Fibroblast of pulmonary artery (primary cell): Measurements from ENCODE around the gene TMEM74B.

Source experiments
- DNase-seq: peaks from one replicate; pipeline ENCODE4 v3.0.0-alpha.2; 2010; ENCODE audit warnings: low read depth
- H3K4me3 ChIP-seq: replicated peaks from 2 replicates; pipeline ENCODE4 v1.5.1; 2011; ENCODE audit warnings: low read depth, mild to moderate bottlenecking, control low read depth, low read length, moderate library complexity
- TF ChIP-seq, protein P1 (sequence below): IDR thresholded peaks from 2 replicates; pipeline ENCODE4 v1.5.1; 2011; ENCODE audit warnings: mild to moderate bottlenecking, control low read depth, low read length, inconsistent platforms; ENCODE audit errors: missing control alignments

The TMEM74B gene

DNA sequence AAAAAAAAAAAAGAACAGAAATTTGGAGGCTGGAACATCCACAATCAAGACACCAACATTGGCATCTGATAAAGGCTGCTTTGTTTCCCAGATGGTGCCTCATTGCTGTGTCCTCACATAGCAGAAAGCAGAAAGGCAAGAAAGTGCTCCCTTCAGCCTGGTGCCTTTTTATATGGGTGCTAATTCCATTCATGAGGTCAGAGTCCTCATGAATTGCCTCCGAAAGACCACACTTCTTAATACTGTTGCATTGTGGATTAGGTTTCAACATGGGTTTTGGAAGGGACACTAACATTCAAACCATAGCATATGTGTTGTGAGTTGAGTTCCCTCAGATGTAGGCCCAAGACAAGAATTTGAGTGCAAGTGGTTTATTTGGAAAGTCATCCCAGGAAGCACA lies 10.4 kb upstream of the TMEM74B start:
- TF ChIP-seq, protein P1, sequence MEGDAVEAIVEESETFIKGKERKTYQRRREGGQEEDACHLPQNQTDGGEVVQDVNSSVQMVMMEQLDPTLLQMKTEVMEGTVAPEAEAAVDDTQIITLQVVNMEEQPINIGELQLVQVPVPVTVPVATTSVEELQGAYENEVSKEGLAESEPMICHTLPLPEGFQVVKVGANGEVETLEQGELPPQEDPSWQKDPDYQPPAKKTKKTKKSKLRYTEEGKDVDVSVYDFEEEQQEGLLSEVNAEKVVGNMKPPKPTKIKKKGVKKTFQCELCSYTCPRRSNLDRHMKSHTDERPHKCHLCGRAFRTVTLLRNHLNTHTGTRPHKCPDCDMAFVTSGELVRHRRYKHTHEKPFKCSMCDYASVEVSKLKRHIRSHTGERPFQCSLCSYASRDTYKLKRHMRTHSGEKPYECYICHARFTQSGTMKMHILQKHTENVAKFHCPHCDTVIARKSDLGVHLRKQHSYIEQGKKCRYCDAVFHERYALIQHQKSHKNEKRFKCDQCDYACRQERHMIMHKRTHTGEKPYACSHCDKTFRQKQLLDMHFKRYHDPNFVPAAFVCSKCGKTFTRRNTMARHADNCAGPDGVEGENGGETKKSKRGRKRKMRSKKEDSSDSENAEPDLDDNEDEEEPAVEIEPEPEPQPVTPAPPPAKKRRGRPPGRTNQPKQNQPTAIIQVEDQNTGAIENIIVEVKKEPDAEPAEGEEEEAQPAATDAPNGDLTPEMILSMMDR, result no peak
- no peak for DNase-seq
- no peak overlapping the region for H3K4me3 ChIP-seq

DNA sequence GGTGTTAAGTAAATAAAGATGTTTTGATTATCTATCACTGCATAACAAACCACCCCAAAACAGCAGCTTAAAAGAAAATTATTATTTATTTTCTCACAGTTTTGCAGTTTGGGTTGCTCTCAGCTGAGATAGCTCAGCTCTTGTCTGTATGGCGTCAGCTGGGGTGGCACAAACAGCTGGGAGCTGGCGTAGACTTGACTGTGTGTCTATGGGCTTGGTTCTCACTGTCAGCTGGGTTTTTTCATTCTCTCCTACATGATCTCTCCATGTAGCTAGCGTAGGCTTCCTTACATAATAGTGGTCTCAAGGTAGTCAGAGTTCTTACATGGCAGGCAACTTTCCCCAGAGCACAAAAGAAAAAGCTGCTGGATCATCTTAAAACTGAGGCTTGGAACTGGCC lies 6.5 kb upstream of the TMEM74B start:
- no peak for DNase-seq
- no peak overlapping the region for H3K4me3 ChIP-seq
- TF ChIP-seq, protein P1, result no peak

DNA sequence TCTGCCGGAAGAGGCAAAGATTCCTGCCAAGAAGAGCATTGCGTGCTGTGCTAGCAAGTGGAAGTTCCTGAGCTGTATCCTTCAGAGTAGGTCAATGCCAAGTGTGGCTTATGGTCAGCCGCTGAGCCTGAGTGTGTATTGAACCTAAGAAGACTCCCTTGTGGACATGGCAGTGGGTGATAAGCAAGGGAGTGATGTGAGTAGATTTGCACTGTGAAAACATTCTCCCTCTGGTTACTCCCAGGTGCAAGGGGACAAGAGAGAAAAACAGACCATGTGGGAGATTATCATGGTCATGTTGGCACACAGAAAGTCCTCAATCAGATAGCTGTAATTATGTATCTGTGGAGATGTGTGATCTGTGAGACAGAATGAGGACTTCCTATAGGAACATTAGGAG lies 6.1 kb upstream of the TMEM74B start:
- no peak for DNase-seq
- TF ChIP-seq, protein P1, result no peak
- H3K4me3 ChIP-seq, result no peak overlapping the region

DNA sequence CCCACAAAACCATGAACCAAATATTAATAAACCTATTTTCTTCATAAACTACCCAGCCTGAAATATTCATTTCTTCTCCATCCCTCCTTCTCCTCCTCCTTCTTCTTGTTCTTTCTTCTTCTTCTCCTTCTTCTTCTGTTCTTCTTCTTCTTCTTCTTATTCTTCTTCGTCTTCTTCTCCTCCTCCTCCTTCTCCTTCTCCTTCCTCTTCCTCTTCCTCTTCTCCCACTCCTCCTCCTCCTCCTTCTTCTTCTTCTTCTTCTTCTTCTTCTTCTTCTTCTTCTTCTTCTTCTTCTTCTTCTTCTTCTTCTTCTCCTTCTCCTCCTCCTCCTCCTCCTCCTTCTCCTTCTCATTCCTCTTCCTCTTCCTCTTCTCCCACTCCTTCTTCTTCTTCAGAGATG lies 5.0 kb upstream of the TMEM74B start:
- no peak for DNase-seq
- TF ChIP-seq, protein P1, result no peak
- no peak overlapping the region for H3K4me3 ChIP-seq

DNA sequence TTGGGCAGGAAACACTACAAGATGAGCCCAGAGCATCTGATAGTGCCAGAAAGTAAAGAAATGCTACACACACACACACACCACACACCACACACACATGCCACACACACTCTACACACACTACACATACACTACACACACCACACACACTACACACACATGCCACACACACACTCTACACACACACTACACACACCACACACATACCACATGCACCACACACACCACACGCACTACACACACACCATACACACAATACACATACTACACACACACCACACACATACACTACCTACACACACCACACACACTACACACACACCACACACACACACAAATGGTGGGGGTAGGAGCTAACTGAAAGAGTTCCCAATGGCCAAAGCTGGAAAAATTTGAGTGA lies 3.6 kb upstream of the TMEM74B start:
- H3K4me3 ChIP-seq, result no peak overlapping the region
- TF ChIP-seq, protein P1, result no peak
- no peak for DNase-seq

DNA sequence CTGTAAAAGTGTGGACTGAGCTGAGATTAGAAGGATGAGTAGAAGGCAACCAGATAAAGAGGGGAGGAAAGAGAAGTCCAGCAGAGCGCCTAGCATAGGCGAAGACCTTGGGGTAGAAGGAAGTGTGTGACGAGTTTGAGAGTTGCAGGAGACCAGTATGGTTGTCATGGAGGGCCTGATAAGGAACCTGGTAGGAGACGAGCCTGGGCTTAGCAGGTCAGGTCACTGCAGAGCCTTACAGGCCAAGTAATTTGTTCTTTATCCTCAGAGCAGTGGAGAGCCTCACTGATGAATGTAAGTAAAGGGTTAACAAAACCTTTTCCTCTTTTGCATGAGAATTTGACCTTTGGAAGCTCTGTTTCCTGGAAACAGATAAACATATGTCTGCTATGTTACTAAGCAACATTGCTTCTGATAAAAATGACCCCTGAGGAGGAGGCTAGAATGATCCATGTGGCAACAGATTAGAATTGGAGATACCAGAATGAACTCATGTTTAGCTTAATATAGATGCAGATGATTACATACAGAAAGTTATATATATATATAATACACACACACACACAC lies 2.9 kb upstream of the TMEM74B start:
- TF ChIP-seq, protein P1, result no peak

DNA sequence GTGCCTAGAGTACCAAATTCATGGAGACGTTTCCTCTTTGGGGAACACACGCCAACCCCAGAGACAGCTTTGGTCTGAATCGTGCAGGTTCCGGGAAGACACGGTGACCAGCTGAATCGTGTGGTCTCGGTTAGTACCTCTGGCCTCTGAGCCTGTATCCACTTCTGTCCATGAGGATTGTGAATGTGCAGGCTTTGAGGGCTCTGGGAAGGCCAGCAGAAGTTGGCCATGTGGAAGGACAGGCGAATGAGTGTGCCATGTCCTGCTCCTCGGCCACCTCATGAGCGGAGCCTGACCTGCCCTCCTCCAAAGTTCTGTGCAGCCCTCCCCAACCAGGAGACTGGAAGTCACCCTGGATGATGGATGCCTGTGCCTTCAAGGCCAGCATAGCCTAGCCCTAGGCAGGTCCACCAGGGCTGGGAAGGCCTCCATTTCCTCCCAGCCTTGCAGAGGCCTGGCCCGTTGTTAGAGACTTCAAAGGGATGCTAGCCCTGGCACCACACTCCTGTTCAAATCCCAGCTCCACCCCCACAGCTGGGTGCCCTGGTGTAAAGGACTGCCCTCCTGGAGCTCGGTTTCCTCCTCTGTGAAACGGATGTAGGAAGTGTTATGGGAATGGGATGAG lies 1.7 kb upstream of the TMEM74B start:
- TF ChIP-seq, protein P1, result no peak
- H3K4me3 ChIP-seq, result no peak overlapping the region
- no peak for DNase-seq

More for the DNA sequence above, 2.9 kb upstream of the TMEM74B start:
- no peak for DNase-seq
- no peak overlapping the region for H3K4me3 ChIP-seq
